ENCODE measurements around the gene RAI1. TPM values are rescaled to one million over a fixed set of nuclear protein-coding genes. Genes with fewer than 3 reads are reported as not detected.

The RAI1 gene
- total and polyA plus RNA-seq, 2 of the 13 experiments (the other 11 are each of a cell fraction or from before 2014, with no cell fraction given) = 3.4 to 5.2 TPM

DNA sequence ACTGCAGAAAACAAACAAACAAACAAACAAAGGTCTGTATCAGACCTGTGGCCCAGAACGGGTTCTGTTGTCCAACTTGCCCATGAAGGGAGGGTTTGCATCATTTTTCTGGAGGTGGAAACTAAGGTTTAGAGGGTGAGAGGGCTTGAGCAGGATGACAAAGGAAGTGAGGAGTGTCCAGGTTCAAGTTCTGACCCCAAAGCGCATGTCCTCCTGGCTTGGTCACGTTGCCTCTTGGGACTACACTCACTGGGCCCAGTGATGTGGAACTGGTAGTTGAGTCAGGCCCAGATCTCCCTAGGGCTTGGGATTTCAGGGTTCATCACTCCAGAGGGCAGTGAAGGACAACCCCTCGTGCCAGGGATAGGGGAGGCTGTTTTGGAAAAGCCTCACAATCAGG lies 153.7 kb downstream of the RAI1 start (continued):
- TF ChIP-seq, protein P1, sequence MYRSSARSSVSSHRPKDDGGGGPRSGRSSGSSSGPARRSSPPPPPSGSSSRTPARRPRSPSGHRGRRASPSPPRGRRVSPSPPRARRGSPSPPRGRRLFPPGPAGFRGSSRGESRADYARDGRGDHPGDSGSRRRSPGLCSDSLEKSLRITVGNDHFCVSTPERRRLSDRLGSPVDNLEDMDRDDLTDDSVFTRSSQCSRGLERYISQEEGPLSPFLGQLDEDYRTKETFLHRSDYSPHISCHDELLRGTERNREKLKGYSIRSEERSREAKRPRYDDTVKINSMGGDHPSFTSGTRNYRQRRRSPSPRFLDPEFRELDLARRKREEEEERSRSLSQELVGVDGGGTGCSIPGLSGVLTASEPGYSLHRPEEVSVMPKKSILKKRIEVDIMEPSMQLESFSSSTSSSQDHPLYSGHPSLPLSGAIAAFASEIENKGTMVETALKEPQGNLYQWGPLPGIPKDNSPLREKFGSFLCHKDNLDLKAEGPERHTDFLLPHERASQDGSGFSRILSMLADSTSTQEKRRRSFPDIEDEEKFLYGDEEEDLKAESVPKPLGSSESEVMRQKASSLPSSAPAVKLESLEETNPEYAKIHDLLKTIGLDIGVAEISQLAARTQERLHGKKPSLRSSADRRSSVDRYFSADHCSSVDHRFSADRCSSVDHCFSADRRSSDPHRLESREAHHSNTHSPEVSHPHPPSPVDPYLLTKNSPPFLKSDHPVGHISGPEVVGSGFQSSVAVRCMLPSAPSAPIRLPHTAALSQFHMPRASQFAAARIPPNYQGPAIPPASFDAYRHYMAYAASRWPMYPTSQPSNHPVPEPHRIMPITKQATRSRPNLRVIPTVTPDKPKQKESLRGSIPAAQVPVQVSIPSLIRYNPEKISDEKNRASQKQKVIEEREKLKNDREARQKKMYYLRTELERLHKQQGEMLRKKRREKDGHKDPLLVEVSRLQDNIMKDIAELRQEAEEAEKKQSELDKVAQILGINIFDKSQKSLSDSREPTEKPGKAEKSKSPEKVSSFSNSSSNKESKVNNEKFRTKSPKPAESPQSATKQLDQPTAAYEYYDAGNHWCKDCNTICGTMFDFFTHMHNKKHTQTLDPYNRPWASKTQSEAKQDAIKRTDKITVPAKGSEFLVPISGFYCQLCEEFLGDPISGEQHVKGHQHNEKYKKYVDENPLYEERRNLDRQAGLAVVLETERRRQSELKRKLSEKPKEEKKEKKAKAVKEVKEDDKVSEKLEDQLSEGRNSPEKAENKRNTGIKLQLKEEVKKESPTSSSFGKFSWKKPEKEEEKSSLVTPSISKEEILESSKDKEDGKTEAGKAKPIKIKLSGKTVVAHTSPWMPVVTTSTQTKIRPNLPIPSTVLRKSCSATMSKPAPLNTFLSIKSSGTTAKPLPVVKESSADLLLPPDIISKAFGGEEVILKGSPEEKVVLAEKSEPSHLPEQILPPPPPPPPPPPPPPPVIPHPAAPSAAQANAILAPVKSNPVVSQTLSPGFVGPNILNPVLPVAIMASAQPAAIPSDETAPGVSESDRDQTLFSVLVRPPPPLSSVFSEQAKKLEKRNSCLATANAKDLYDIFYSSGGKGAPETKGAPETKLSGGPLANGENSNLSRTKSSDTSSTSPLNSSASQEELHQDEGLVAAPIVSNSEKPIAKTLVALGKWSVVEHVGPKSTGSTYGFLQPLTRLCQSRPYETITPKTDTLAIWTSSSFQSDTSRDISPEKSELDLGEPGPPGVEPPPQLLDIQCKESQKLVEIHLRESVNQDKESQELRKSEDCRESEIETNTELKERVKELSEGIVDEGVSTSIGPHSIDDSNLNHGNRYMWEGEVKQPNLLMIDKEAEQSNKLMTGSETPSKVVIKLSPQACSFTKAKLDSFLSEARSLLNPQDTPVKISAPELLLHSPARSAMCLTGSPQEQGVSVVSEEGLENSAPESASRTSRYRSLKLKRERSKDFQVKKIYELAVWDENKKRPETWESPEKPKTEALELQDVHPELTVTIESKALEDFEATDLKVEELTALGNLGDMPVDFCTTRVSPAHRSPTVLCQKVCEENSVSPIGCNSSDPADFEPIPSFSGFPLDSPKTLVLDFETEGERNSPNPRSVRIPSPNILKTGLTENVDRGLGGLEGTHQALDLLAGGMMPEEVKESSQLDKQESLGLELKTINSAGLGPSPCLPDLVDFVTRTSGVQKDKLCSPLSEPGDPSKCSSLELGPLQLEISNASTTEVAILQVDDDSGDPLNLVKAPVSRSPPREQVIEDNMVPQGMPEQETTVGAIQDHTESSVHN (CRISPR knock-in tag; IDR thresholded peaks at IDR 0.05) = no peak
- 0 out of 2 replicates have a peak, but pooled peaks have one; percentile 6 for TF ChIP-seq SALL1 (CRISPR knock-in tag; IDR thresholded peaks at IDR 0.05)
- no peak for TF ChIP-seq MAFK (conservative IDR thresholded peaks at IDR 0.05 in 1 of 2, IDR thresholded peaks at IDR 0.05 in 1 of 2; ENCODE audit: low read length in 2 of 2)
- TF ChIP-seq ZBTB1 (CRISPR knock-in tag; IDR thresholded peaks at IDR 0.05; ENCODE audit: borderline replicate concordance) = no peak
- no peak for TF ChIP-seq RBM39 (IDR thresholded peaks at IDR 0.05; ENCODE audit: low read depth, low read length, poor library complexity, severe bottlenecking)
- TF ChIP-seq PAX8 (CRISPR knock-in tag; IDR thresholded peaks at IDR 0.05; ENCODE audit: borderline replicate concordance) = no peak

All from HepG2 (cell line).